Thyroid gland (tissue), 4 donors: ENCODE measurements around the gene USP1.

Experiments used
- POLR2A ChIP-seq, 2 donors: fragments of 450-650 bp; IDR thresholded peaks; one replicate each; pipeline ENCODE4 v1.6.1; 2017; ENCODE audit warnings: antibody characterized with exemption in 2 of 2, mild to moderate bottlenecking in 2 of 2, moderate library complexity in 1 of 2
- TF ChIP-seq, protein P1 (sequence below), 6 experiments: fragments of 200-600 bp in 3 of 6; fragments of 450-650 bp in 3 of 6; sonication (generic) in 3 of 6; IDR thresholded peaks; one replicate each; pipeline ENCODE4 v1.5.1; 2016 to 2019; ENCODE audit warnings: antibody characterized with exemption in 6 of 6, mild to moderate bottlenecking in 2 of 6, inconsistent platforms in 1 of 6, moderate library complexity in 1 of 6

DNA sequence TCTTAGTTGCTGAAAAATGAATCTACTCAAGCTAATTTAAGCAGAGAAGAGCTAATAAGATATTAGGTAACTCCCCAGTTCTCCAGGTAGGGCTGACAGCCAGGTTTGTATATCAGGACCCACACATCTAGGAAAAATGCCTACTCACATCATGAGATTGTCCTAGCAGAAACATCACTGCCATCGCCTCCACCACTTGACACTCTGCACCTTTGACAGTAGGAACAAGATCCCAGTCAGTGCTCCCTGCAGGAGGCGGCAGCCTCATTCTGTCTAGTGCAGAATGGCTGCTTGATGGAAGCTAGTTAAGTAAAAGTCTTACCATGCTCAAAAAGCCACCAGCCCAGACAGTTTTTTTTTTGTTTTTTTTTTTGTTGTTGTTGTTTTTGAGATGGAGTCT, 31.6 kb upstream of the USP1 start:
- TF ChIP-seq, protein P1, sequence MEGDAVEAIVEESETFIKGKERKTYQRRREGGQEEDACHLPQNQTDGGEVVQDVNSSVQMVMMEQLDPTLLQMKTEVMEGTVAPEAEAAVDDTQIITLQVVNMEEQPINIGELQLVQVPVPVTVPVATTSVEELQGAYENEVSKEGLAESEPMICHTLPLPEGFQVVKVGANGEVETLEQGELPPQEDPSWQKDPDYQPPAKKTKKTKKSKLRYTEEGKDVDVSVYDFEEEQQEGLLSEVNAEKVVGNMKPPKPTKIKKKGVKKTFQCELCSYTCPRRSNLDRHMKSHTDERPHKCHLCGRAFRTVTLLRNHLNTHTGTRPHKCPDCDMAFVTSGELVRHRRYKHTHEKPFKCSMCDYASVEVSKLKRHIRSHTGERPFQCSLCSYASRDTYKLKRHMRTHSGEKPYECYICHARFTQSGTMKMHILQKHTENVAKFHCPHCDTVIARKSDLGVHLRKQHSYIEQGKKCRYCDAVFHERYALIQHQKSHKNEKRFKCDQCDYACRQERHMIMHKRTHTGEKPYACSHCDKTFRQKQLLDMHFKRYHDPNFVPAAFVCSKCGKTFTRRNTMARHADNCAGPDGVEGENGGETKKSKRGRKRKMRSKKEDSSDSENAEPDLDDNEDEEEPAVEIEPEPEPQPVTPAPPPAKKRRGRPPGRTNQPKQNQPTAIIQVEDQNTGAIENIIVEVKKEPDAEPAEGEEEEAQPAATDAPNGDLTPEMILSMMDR (IDR thresholded peaks at IDR 0.05), result no peak
- no peak for TF ChIP-seq POLR2A (IDR thresholded peaks at IDR 0.05)
